Fibroblast of villous mesenchyme (primary cell): ENCODE measurements around the gene ZNRD2. TPM values are rescaled to one million over a fixed set of nuclear protein-coding genes. Genes with fewer than 3 reads are reported as not detected.

Source experiments
- DNase-seq: peaks from one replicate; pipeline ENCODE4 v3.0.0-alpha.2; 2010; ENCODE audit warnings: low read depth
- H3K4me3 ChIP-seq: 2 replicates; pipeline ENCODE4 v1.5.1; 2011; ENCODE audit warnings: low read depth, mild to moderate bottlenecking, low read length
- small RNA-seq: library from RNA; depleted of rRNA; stranded (forward); fragments of <200 nt; gene quantifications from one replicate; pipeline ENCODE3, GENCODE V24; 2012
- total RNA-seq: library from RNA; depleted of rRNA; stranded (reverse); fragments of >200 nt; gene quantifications from 2 replicates; pipeline ENCODE4 v1.2.3, GENCODE V29; 2012
- TF ChIP-seq, protein P1 (sequence below): IDR thresholded peaks from 2 replicates; pipeline ENCODE4 v1.5.1; 2012; ENCODE audit warnings: low read depth, mild to moderate bottlenecking, low read length; ENCODE audit not compliant: insufficient read depth

Gene ZNRD2
- total RNA-seq, 1 donor: 31.1 TPM

DNA sequence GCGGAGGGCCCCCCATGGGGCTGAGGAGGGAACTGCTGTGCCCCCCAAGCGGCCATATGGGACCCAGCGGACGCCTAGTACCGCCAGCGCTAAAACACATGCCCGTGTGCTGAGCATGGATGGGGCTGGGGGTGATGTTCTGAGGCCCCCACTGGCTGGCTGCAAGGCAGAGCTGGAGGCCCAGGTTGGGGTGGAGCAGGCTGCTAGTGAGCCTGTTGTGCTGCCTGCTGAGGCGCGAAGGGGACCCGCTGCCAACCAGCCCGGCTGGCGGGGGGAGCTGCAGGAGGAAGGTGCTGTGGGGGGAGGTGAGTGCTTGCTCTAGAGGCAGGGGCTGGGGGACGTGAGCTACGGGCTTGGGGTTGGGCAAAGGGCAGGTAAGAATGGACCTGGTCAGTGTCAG is 48.5 kb downstream of the ZNRD2 start:
- TF ChIP-seq, protein P1, sequence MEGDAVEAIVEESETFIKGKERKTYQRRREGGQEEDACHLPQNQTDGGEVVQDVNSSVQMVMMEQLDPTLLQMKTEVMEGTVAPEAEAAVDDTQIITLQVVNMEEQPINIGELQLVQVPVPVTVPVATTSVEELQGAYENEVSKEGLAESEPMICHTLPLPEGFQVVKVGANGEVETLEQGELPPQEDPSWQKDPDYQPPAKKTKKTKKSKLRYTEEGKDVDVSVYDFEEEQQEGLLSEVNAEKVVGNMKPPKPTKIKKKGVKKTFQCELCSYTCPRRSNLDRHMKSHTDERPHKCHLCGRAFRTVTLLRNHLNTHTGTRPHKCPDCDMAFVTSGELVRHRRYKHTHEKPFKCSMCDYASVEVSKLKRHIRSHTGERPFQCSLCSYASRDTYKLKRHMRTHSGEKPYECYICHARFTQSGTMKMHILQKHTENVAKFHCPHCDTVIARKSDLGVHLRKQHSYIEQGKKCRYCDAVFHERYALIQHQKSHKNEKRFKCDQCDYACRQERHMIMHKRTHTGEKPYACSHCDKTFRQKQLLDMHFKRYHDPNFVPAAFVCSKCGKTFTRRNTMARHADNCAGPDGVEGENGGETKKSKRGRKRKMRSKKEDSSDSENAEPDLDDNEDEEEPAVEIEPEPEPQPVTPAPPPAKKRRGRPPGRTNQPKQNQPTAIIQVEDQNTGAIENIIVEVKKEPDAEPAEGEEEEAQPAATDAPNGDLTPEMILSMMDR: no peak
- no peak overlapping the region for H3K4me3 ChIP-seq
- DNase-seq: no peak

GRCh38 chr11:65619281-65619928 is 49.1 kb downstream of the ZNRD2 start:
- TF ChIP-seq, protein P1: no peak
- no peak overlapping the region for H3K4me3 ChIP-seq
- no peak for DNase-seq

- H3K4me3 ChIP-seq: no peak overlapping the region
- no peak for DNase-seq
- TF ChIP-seq, protein P1: no peak
These were observed 50.4 kb downstream of the ZNRD2 start for GRCh38 chr11:65620666-65621065.

GRCh38 chr11:65621460-65621859 is 51.2 kb downstream of the ZNRD2 start:
- TF ChIP-seq, protein P1: no peak
- DNase-seq: no peak
- H3K4me3 ChIP-seq: no peak overlapping the region

Small RNAs within 50 kb of the gene (small RNA-seq; reads per million reads assigned to genes)
- not detected for gene AP001362.1

Other genes starting within 250 kb of the ZNRD2 start
- 47.0 and 60.9 TPM in 2 replicates for gene DPF2, start 236.6 kb upstream of the ZNRD2 start, total RNA-seq
- under 0.01 TPM in 1 of 2 replicates, not detected in the other for gene TIGD3, start 215.7 kb upstream of the ZNRD2 start, total RNA-seq
- gene SLC25A45, start 187.8 kb upstream of the ZNRD2 start, total RNA-seq: 1.7 and 2.9 TPM in 2 replicates
- 44.5 and 60.6 TPM in 2 replicates for gene FRMD8, start 183.8 kb upstream of the ZNRD2 start, total RNA-seq
- gene NEAT1, start 147.7 kb upstream of the ZNRD2 start, total RNA-seq: 413 and 487 TPM in 2 replicates
- gene MALAT1, start 71.4 kb upstream of the ZNRD2 start, total RNA-seq: 12,351 and 16,563 TPM in 2 replicates
- gene SCYL1, start 45.4 kb upstream of the ZNRD2 start, total RNA-seq: 125 and 135 TPM in 2 replicates
- 23.7 and 24.2 TPM in 2 replicates for gene LTBP3, start 12.1 kb upstream of the ZNRD2 start, total RNA-seq
- gene FAM89B, start 2.1 kb downstream of the ZNRD2 start, total RNA-seq: 19.0 and 27.4 TPM in 2 replicates
- gene EHBP1L1, start 5.6 kb downstream of the ZNRD2 start, total RNA-seq: 33.7 and 47.7 TPM in 2 replicates
- gene KCNK7, start 25.3 kb downstream of the ZNRD2 start, total RNA-seq: under 0.01 TPM in 1 of 2 replicates, not detected in the other
- gene MAP3K11, start 43.7 kb downstream of the ZNRD2 start, total RNA-seq: 28.9 and 29.3 TPM in 2 replicates
- gene PCNX3, start 45.3 kb downstream of the ZNRD2 start, total RNA-seq: 32.4 and 33.5 TPM in 2 replicates
- gene SIPA1, start 67.6 kb downstream of the ZNRD2 start, total RNA-seq: 34.5 and 34.8 TPM in 2 replicates
- gene RELA, start 92.4 kb downstream of the ZNRD2 start, total RNA-seq: 22.2 and 24.2 TPM in 2 replicates
- 33.2 and 42.2 TPM in 2 replicates for gene KAT5, start 141.8 kb downstream of the ZNRD2 start, total RNA-seq
- gene RNASEH2C, start 150.3 kb downstream of the ZNRD2 start, total RNA-seq: 41.5 and 44.1 TPM in 2 replicates
- 13.8 and 16.4 TPM in 2 replicates for gene AP5B1, start 210.5 kb downstream of the ZNRD2 start, total RNA-seq
- gene OVOL1, start 216.6 kb downstream of the ZNRD2 start, total RNA-seq: not detected in 2 replicates